ENCODE results near the gene ELOVL6. TPM values are rescaled to one million over a fixed set of nuclear protein-coding genes. Genes with fewer than 3 reads are reported as not detected.
A peak's percentile ranks its signal among the peaks of the same experiment; 100 is the strongest.

ELOVL6 gene
- total and polyA plus RNA-seq, 2 experiments from 2014 or later, result 12.8 to 18.1 TPM

GRCh38 chr4:110216129-110216528, 17.7 kb upstream of the ELOVL6 start:
- Histone ChIP-seq H3K4me2 (no peak overlapping the region), H2AFZ (no peak overlapping the region)

GRCh38 chr4:110211770-110212061, 13.3 kb upstream of the ELOVL6 start:
- DNase-seq (ENCODE audit: low spot score), result no peak
- Histone ChIP-seq H3K79me2 (no peaks in the 10 kb centered on the region), H3K36me3 (replicated peaks; ENCODE audit: insufficient read depth, low read depth) (no peaks in the 10 kb centered on the region), H3K9me2 (replicated peaks; ENCODE audit: insufficient read depth) (no peaks in the 10 kb centered on the region), H3K27ac (no peak overlapping the region), H3K27me3 (no peaks in the 10 kb centered on the region), H3K4me3 (no peak overlapping the region), H4K20me1 (ENCODE audit: insufficient read depth, poor library complexity, severe bottlenecking) (no peaks in the 10 kb centered on the region), H3K4me1 (ENCODE audit: insufficient read depth) (no peaks in the 10 kb centered on the region), H3K4me2 (no peak overlapping the region), H3K9me3 (ENCODE audit: low read depth) (no peaks in the 10 kb centered on the region), H2AFZ (no peak overlapping the region)
- 70% methylated on average over 2 of the region's 2 CpGs for WGBS (ENCODE audit: low lambda C conversion rate, missing lambda C conversion rate)
- no peak for TF ChIP-seq EZH2 (IDR thresholded peaks at IDR 0.05; ENCODE audit: borderline replicate concordance)
- TF ChIP-seq EZH2phosphoT487 (IDR thresholded peaks at IDR 0.05; ENCODE audit: low read depth, severe bottlenecking, unreplicated experiment), result no peak
- TF ChIP-seq CTCF (IDR thresholded peaks at IDR 0.05; ENCODE audit: poor library complexity), result no peak

More at GRCh38 chr4:110216129-110216528, 17.7 kb upstream of the ELOVL6 start:
- TF ChIP-seq CTCF (IDR thresholded peaks at IDR 0.05; ENCODE audit: poor library complexity), result no peak
- TF ChIP-seq EZH2phosphoT487 (IDR thresholded peaks at IDR 0.05; ENCODE audit: low read depth, severe bottlenecking, unreplicated experiment), result no peak
- TF ChIP-seq EZH2 (IDR thresholded peaks at IDR 0.05; ENCODE audit: borderline replicate concordance), result no peak
- Histone ChIP-seq H3K4me3 (no peak overlapping the region), H3K79me2 (no peaks in the 10 kb centered on the region), H4K20me1 (ENCODE audit: insufficient read depth, poor library complexity, severe bottlenecking) (no peaks in the 10 kb centered on the region), H3K4me1 (ENCODE audit: insufficient read depth) (no peaks in the 10 kb centered on the region), H3K9me3 (ENCODE audit: low read depth) (no peaks in the 10 kb centered on the region), H3K9me2 (replicated peaks; ENCODE audit: insufficient read depth) (no peaks in the 10 kb centered on the region), H3K27me3 (no peaks in the 10 kb centered on the region), H3K36me3 (replicated peaks; ENCODE audit: insufficient read depth, low read depth) (no peaks in the 10 kb centered on the region), H3K27ac (no peak overlapping the region)
- DNase-seq (ENCODE audit: low spot score), result no peak
- WGBS (ENCODE audit: low lambda C conversion rate, missing lambda C conversion rate), result 93% methylated on average over 6 of the region's 6 CpGs

GRCh38 chr4:110211007-110211769, 12.8 kb upstream of the ELOVL6 start:
- no peaks in the 10 kb centered on the region for H3K79me2 ChIP-seq
- peak; percentile 48 for DNase-seq (ENCODE audit: low spot score)
- 85% methylated on average over 13 of the region's 13 CpGs for WGBS (ENCODE audit: low lambda C conversion rate, missing lambda C conversion rate)
- no peaks in the 10 kb centered on the region for H3K9me2 ChIP-seq (replicated peaks; ENCODE audit: insufficient read depth)
- H3K4me1 ChIP-seq (ENCODE audit: insufficient read depth), result no peaks in the 10 kb centered on the region
- no peaks in the 10 kb centered on the region for H3K36me3 ChIP-seq (replicated peaks; ENCODE audit: insufficient read depth, low read depth)
- H3K27ac ChIP-seq, result no peak overlapping the region
- no peak overlapping the region for H3K4me2 ChIP-seq
- H3K4me3 ChIP-seq, result no peak overlapping the region
- H2AFZ ChIP-seq, result no peak overlapping the region
- H3K27me3 ChIP-seq, result no peaks in the 10 kb centered on the region
- H4K20me1 ChIP-seq (ENCODE audit: insufficient read depth, poor library complexity, severe bottlenecking), result no peaks in the 10 kb centered on the region
- peak; percentile 63 for TF ChIP-seq CTCF (IDR thresholded peaks at IDR 0.05; ENCODE audit: poor library complexity)
- no peak for TF ChIP-seq EZH2phosphoT487 (IDR thresholded peaks at IDR 0.05; ENCODE audit: low read depth, severe bottlenecking, unreplicated experiment)
- no peak for TF ChIP-seq EZH2 (IDR thresholded peaks at IDR 0.05; ENCODE audit: borderline replicate concordance)
- H3K9me3 ChIP-seq (ENCODE audit: low read depth), result no peaks in the 10 kb centered on the region

Data from hepatocyte (in vitro differentiated cells).